Tongue (tissue), 2 donors: ENCODE measurements around the gene FBLIM1. TPM values are rescaled to one million over a fixed set of nuclear protein-coding genes. Genes with fewer than 3 reads are reported as not detected.
"Not testable (repeated sequence)": the region's sequence is repeated elsewhere in the genome, so short reads cannot be mapped to it uniquely, and the experiment has no call there.

Source experiments
- DNase-seq: peaks from one replicate; pipeline ENCODE4 v3.0.0-alpha.2; 2015
- total RNA-seq: library from RNA; depleted of rRNA; stranded (reverse); fragments of >200 nt; gene quantifications from one replicate; pipeline ENCODE4 v1.2.3, GENCODE V29; 2014

FBLIM1 gene
- total RNA-seq, 1 donor from 2014 or later, result 22.4 TPM

- no peak for DNase-seq
Observed at GRCh38 chr1:15810073-15810472, 51.5 kb downstream of the FBLIM1 start.

DNA sequence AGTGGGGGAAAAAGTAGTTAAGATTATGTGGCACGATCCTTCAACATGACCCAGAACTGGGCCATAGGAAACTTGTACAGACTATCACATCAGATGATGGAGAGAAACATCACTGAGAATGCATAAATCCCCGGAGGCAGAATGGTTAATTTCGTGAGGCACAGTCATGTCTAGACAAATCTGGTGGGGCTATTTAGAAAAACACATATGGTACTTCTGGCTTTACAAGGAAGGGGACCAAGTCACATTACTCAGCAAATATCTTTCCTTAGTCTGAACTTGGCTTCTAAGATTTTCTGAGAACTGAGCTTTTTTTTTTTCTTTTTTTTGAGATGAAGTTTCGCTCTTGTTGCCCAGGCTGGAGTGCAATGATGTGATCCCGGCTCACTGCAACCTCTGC lies 58.1 kb downstream of the FBLIM1 start:
- no peak for DNase-seq

DNA sequence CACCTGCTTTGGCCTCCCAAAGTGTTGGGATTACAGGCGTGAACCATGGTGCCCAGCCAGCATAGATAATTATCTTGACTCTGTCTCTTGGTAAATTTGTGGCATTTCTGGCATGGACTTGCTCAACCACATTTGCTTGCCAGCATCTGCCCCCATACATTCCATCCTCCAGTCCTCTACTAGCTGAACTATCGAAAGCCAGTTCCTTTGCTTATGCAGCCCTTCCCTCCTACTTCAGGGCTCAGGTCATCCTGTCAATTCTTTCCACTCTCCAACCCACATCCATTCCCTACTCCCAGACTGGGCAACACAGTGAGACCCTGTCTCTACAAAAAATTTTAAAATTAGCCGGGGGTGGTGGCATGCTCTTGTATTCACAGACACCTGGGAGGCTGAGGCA lies 61.9 kb downstream of the FBLIM1 start:
- DNase-seq, result no peak

GRCh38 chr1:15825800-15826199 lies 67.2 kb downstream of the FBLIM1 start:
- no peak for DNase-seq

- DNase-seq, result no peak
Observed at GRCh38 chr1:15826810-15827507, 68.4 kb downstream of the FBLIM1 start.

GRCh38 chr1:15827567-15827966 lies 69.0 kb downstream of the FBLIM1 start:
- DNase-seq, result not testable (repeated sequence)

DNA sequence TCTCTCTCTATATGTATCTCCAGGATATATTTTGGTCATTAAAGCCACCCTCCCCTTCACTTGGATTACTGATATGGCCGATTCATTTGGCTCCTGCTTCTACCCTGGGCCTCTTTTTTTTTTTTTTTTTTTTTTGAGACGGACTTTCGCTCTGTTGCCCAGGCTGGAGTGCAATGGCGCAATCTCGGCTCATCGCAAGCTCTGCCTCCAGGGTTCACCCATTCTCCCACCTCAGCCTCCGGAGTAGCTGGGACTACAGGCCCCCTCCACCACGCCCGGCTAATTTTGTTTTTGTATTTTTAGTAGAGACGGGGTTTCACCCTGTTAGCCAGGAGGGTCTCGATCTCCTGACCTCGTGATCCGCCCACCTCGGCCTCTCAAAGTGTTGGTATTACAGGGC lies 70.3 kb downstream of the FBLIM1 start:
- DNase-seq, result not testable (repeated sequence)

DNA sequence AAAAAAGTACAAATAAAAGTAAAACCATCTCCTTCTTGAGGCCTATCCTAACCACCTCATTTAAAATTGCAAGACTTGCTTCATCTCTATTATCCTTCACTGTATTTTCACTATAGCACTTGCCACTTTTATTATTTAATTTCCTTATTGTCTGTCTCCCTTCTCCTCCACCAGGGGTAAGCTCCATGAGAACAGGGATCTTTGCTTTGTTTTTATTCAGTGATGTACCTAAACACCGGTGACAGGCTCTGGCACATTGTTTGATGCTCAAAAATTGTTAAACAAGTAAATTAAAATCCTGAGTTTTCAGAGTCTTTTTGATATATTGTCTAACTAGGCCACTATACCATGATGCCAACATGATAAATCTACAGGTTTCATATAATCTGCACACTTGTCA lies 71.7 kb downstream of the FBLIM1 start:
- no peak for DNase-seq

- peak; percentile 34 for DNase-seq
Observed at GRCh38 chr1:15833069-15833679, 74.6 kb downstream of the FBLIM1 start.

- no peak for DNase-seq
Observed at GRCh38 chr1:15833842-15834405, 75.3 kb downstream of the FBLIM1 start.

- peak; percentile 97 for DNase-seq
Observed at GRCh38 chr1:15834406-15835204, 76.0 kb downstream of the FBLIM1 start.

- DNase-seq, result peak; percentile 71
Observed at GRCh38 chr1:15835205-15835740, 76.7 kb downstream of the FBLIM1 start.

- DNase-seq, result peak; percentile 100
Observed at GRCh38 chr1:15835741-15836510, 77.3 kb downstream of the FBLIM1 start.

Other genes starting within 250 kb of the FBLIM1 start
- 16.8 TPM for gene CASP9, start 234.6 kb upstream of the FBLIM1 start, total RNA-seq
- 18.6 TPM for gene DNAJC16, start 231.9 kb upstream of the FBLIM1 start, total RNA-seq
- 2.2 TPM for gene AGMAT, start 173.7 kb upstream of the FBLIM1 start, total RNA-seq
- gene DDI2, start 141.3 kb upstream of the FBLIM1 start, total RNA-seq, result 49.4 TPM
- 55.1 TPM for gene PLEKHM2, start 74.5 kb upstream of the FBLIM1 start, total RNA-seq
- 2.9 TPM for gene SLC25A34, start 22.5 kb upstream of the FBLIM1 start, total RNA-seq
- not detected for gene TMEM82, start 16.3 kb upstream of the FBLIM1 start, total RNA-seq
- 1.1 TPM for gene UQCRHL, start 48.9 kb downstream of the FBLIM1 start, total RNA-seq
- 64.5 TPM for gene SPEN, start 88.9 kb downstream of the FBLIM1 start, total RNA-seq
- gene ZBTB17, start 217.3 kb downstream of the FBLIM1 start, total RNA-seq, result 22.7 TPM
- gene SRARP, start 245.4 kb downstream of the FBLIM1 start, total RNA-seq, result not detected